Tibial artery (tissue), 4 donors: ENCODE results near the gene EIPR1.

Source experiments
- DNase-seq, 2 donors: peaks; one replicate each; pipeline ENCODE4 v3.0.0-alpha.2; 2019
- H3K27ac ChIP-seq, 2 donors: fragments of 200-600 bp; sonication (generic) in 1 of 2; 1 replicate in 1 of 2; 2 replicates in 1 of 2; pipeline ENCODE4 v1.5.1; 2018 to 2019; ENCODE audit warnings: mild to moderate bottlenecking in 1 of 2
- H3K27me3 ChIP-seq, 2 donors: fragments of 200-600 bp; sonication (generic) in 1 of 2; one replicate each; pipeline versions ENCODE4 v1.5.1 to v1.6.0; 2016 to 2019
- H3K36me3 ChIP-seq, 3 donors: fragments of 200-600 bp; sonication (generic) in 2 of 3; one replicate each; pipeline ENCODE4 v1.5.1; 2016 to 2019; ENCODE audit warnings: mild to moderate bottlenecking in 2 of 3
- H3K4me1 ChIP-seq, 4 donors: fragments of 200-600 bp; sonication (generic) in 2 of 4; 1 replicate in 3 of 4; 2 replicates in 1 of 4; pipeline ENCODE4 v1.5.1; 2016 to 2019
- H3K4me3 ChIP-seq, 2 donors: fragments of 200-600 bp; sonication (generic) in 1 of 2; 1 replicate in 1 of 2; 2 replicates in 1 of 2; pipeline ENCODE4 v1.5.1; 2018 to 2019; ENCODE audit warnings: mild to moderate bottlenecking in 2 of 2
- H3K9me3 ChIP-seq, 3 donors: fragments of 200-600 bp; sonication (generic) in 1 of 3; one replicate each; pipeline ENCODE4 v1.5.1; 2016 to 2019
- intact Hi-C: fragments of 100-400 bp; cut with DNase I; formaldehyde crosslinking; loops from one replicate; pipeline ENCODE4 v1.15.0; 2023; ENCODE audit warnings: low total_unique reads
- TF ChIP-seq, protein P1 (sequence below), 2 experiments: fragments of 200-600 bp in 1 of 2; fragments of 450-650 bp in 1 of 2; IDR thresholded peaks; one replicate each; pipeline ENCODE4 v1.5.1; 2017 to 2019; ENCODE audit warnings: antibody characterized with exemption in 2 of 2, mild to moderate bottlenecking in 1 of 2, moderate library complexity in 1 of 2

EIPR1 gene

DNA sequence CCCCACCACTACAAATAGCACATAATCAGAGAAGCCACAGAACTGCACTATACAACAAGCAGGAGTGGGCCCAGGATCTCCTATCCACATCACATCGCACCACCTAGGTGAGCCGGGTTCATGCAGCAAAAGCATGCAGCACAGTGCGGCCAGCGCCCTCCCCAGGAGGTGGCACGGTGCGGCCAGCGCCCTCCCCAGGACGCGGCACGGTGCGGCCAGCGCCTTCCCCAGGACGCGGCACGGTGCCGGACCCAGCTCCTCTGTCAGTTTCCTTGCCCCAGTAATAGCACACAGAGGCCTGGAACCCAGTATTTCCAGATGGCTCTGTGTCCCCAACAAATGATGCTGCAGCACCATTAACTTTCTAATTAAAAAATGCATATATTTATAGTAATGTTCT is 114.1 kb downstream of the EIPR1 start:
- TF ChIP-seq, protein P1, sequence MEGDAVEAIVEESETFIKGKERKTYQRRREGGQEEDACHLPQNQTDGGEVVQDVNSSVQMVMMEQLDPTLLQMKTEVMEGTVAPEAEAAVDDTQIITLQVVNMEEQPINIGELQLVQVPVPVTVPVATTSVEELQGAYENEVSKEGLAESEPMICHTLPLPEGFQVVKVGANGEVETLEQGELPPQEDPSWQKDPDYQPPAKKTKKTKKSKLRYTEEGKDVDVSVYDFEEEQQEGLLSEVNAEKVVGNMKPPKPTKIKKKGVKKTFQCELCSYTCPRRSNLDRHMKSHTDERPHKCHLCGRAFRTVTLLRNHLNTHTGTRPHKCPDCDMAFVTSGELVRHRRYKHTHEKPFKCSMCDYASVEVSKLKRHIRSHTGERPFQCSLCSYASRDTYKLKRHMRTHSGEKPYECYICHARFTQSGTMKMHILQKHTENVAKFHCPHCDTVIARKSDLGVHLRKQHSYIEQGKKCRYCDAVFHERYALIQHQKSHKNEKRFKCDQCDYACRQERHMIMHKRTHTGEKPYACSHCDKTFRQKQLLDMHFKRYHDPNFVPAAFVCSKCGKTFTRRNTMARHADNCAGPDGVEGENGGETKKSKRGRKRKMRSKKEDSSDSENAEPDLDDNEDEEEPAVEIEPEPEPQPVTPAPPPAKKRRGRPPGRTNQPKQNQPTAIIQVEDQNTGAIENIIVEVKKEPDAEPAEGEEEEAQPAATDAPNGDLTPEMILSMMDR (IDR thresholded peaks at IDR 0.05) = no peak
- Histone ChIP-seq H3K27me3 (no peaks in the 10 kb centered on the region), H3K36me3 (peaks cover 0 to 8% (median 0%) of the 10 kb centered on the region in 3 donors), H3K9me3 (no peaks in the 10 kb centered on the region), H3K4me3 (no peak overlapping the region), H3K4me1 (no peaks in the 10 kb centered on the region), H3K27ac (no peak overlapping the region)
- no peak for DNase-seq
- intact Hi-C loops = no loop called here

DNA sequence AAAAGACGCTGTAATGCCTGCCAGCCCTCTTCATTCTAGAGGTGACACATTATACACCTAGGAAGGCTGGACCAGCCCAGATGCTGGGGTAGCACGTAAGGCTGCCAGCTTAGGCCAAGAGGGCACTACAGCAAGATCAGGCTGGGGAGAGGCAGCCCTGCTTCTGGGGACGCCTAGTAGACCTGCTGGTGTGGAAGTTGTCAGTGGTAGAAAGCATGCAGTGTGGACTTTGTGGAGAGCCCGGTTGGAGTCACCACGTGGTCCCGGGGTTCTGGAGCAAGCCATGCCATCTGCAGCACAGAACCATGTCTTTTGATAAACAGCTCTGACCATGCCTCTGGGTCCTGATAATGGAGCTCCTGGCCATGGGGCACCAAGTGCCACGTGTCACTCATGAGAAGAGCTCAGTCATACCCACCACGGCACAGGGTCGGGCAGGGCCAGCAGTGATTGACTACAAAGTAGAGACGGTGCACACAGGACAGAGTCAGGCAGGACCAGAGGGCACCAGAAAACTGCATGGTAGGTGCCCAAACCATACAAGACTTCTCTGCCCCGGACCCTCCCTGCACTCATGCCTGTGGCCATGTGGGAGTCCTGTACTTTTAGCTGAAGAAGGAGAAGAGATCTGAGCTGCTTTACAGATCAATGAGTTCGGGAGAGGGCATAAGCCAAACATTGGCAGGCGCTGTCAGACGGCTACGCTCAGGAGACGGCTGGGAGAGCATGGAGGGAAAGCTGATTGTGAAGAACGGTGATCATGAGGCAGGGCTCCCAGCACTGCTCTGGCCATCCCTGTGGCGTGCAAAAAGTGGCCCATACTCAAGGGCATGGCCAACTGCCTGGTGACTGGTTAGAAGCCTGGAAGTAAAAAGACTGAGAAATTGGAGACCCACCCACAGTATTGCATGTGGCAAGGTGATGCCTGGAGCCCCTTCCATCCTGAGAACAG is 114.9 kb downstream of the EIPR1 start:
- DNase-seq = no peak
- Histone ChIP-seq H3K4me3 (no peak overlapping the region), H3K36me3 (peaks cover 0 to 8% (median under 1%) of the 10 kb centered on the region in 3 donors), H3K27me3 (no peaks in the 10 kb centered on the region), H3K27ac (no peak overlapping the region), H3K4me1 (no peaks in the 10 kb centered on the region), H3K9me3 (no peaks in the 10 kb centered on the region)
- intact Hi-C loops = no loop called here
- TF ChIP-seq, protein P1 (IDR thresholded peaks at IDR 0.05) = no peak

DNA sequence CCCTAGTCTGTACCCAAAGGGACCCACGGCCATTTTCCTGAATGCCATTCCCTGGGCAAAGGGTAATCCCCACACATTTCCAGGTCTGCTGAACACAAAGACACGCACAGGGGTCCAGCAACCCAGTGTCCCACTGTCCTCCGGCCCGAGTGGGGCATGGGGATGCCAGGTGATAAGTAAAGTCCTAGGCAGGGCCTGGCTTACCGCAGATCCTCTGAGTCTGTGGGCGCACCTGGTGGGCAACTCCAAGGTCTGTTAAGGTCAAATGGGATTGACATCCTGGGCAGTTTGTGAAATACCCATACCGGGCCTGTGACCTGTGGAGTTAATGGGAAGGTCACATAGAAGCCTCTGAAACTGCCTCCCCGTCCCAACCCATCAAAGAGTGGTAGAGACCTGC is 116.1 kb downstream of the EIPR1 start:
- Histone ChIP-seq H3K27me3 (no peaks in the 10 kb centered on the region), H3K4me1 (no peaks in the 10 kb centered on the region), H3K27ac (no peak overlapping the region), H3K4me3 (no peak overlapping the region), H3K9me3 (no peaks in the 10 kb centered on the region), H3K36me3 (peaks cover 0 to 18% (median 11%) of the 10 kb centered on the region in 3 donors)
- TF ChIP-seq, protein P1 (IDR thresholded peaks at IDR 0.05) = no peak
- intact Hi-C loops = no loop called here
- DNase-seq = no peak

DNA sequence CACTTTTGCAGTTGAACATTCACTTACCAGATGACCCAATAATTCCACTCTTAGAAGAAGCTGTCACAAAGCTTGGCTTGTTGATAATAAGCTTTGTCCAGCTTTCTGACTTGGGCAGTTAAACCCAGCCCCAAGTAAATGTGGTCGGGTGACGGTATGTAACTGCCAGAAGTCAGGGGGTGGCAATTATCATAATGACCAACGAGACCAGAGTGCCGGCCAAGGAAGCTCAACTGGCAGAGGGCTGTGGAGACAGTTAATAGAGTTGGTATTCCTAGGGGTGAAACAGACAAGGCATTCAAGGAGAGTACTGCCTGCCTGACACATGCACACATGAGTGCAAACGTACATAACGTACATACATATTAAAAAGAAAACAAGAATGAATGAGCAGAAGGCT is 116.7 kb downstream of the EIPR1 start:
- H3K4me3 ChIP-seq = no peak overlapping the region
- TF ChIP-seq, protein P1 (IDR thresholded peaks at IDR 0.05) = no peak

DNA sequence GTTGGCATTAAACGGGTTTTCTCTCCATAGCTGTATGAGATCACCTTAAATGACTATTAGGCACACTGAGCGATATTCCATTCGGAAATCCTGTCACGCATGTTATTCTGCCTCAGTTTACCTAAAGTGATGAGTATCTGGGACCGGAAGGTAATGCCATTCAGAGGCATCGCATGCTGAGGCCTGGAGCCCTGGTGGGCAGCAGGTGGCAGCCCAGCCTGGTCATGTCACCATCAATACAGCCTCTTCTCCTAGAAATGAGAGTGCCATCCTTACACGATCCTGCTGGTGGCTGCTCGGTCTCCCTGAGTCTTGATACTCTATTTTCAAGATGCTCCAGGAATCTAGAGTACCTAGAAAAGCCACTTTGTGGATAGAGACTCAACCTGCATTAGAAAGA is 119.8 kb downstream of the EIPR1 start:
- DNase-seq = no peak
- intact Hi-C loops = no loop called here
- Histone ChIP-seq H3K9me3 (no peaks in the 10 kb centered on the region), H3K27ac (no peak overlapping the region), H3K4me1 (no peaks in the 10 kb centered on the region), H3K27me3 (no peaks in the 10 kb centered on the region), H3K36me3 (peaks cover 9 to 19% (median 16%) of the 10 kb centered on the region in 3 donors), H3K4me3 (no peak overlapping the region)
- TF ChIP-seq, protein P1 (IDR thresholded peaks at IDR 0.05) = no peak

More for the DNA sequence above, 116.7 kb downstream of the EIPR1 start:
- no peak for DNase-seq
- intact Hi-C loops = no loop called here
- Histone ChIP-seq H3K9me3 (no peaks in the 10 kb centered on the region), H3K27me3 (no peaks in the 10 kb centered on the region), H3K4me1 (no peaks in the 10 kb centered on the region), H3K36me3 (peaks cover 0 to 19% (median 13%) of the 10 kb centered on the region in 3 donors), H3K27ac (no peak overlapping the region)
